ENCODE results near the gene ZNF136. TPM values are rescaled to one million over a fixed set of nuclear protein-coding genes. Genes with fewer than 3 reads are reported as not detected.

The ZNF136 gene
- total and polyA plus RNA-seq, 2 experiments from 2014 or later = 5.6 to 6.7 TPM

DNA sequence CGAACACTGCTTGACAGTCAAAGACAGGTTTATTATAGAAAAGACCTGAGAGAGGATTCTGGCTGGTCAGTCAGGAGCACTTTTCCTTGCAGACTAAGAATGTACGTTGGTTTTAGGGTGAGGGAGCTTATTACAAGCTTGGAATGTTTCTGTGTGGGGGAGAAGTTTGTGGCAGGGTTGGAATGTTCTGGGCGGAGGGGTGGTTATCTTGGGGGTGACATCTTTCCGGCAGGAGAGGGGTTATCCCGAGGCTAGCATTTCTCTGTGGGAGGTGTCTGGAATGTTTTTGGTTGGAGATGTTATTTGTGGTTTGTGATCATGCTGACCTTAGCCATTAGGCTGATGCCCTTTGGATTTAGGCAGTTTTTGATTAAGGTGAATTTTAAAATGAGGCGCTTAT is 61.8 kb downstream of the ZNF136 start:
- Mint-ChIP-seq H3K9me3 (peaks cover 94% of the 10 kb centered on the region), H3K4me3 (no peak overlapping the region), H3K27me3 (ENCODE audit: insufficient read depth, low read depth, poor library complexity) (peaks cover 6% of the 10 kb centered on the region), H3K4me1 (no peaks in the 10 kb centered on the region), H3K36me3 (ENCODE audit: low read depth) (peaks cover 24% of the 10 kb centered on the region), H3K27ac (no peak overlapping the region)
- no peaks in the 10 kb centered on the region for H3K4me1 ChIP-seq (ENCODE audit: insufficient read depth)
- H3K79me2 ChIP-seq (replicated peaks; ENCODE audit: insufficient read depth) = peaks cover 3% of the 10 kb centered on the region; the same call in 1 of the 2 replicates
- no peaks in the 10 kb centered on the region for H4K20me1 ChIP-seq (replicated peaks; ENCODE audit: insufficient read depth)
- no peaks in the 10 kb centered on the region for H3F3A ChIP-seq (replicated peaks; ENCODE audit: low read depth)
- H3K9me2 ChIP-seq (ENCODE audit: insufficient read depth) = no peaks in the 10 kb centered on the region
- no peak for ATAC-seq
- H3K36me3 ChIP-seq (ENCODE audit: insufficient read depth) = no peaks in the 10 kb centered on the region
- H3K27ac ChIP-seq (ENCODE audit: low read depth) = no peak overlapping the region
- H3K4me3 ChIP-seq = no peak overlapping the region
- no peak for TF ChIP-seq EZH2phosphoT487 (IDR thresholded peaks at IDR 0.05; ENCODE audit: unreplicated experiment)
- no peak for TF ChIP-seq EZH2 (IDR thresholded peaks at IDR 0.05; ENCODE audit: low read depth, unreplicated experiment)
- TF ChIP-seq, protein P1, sequence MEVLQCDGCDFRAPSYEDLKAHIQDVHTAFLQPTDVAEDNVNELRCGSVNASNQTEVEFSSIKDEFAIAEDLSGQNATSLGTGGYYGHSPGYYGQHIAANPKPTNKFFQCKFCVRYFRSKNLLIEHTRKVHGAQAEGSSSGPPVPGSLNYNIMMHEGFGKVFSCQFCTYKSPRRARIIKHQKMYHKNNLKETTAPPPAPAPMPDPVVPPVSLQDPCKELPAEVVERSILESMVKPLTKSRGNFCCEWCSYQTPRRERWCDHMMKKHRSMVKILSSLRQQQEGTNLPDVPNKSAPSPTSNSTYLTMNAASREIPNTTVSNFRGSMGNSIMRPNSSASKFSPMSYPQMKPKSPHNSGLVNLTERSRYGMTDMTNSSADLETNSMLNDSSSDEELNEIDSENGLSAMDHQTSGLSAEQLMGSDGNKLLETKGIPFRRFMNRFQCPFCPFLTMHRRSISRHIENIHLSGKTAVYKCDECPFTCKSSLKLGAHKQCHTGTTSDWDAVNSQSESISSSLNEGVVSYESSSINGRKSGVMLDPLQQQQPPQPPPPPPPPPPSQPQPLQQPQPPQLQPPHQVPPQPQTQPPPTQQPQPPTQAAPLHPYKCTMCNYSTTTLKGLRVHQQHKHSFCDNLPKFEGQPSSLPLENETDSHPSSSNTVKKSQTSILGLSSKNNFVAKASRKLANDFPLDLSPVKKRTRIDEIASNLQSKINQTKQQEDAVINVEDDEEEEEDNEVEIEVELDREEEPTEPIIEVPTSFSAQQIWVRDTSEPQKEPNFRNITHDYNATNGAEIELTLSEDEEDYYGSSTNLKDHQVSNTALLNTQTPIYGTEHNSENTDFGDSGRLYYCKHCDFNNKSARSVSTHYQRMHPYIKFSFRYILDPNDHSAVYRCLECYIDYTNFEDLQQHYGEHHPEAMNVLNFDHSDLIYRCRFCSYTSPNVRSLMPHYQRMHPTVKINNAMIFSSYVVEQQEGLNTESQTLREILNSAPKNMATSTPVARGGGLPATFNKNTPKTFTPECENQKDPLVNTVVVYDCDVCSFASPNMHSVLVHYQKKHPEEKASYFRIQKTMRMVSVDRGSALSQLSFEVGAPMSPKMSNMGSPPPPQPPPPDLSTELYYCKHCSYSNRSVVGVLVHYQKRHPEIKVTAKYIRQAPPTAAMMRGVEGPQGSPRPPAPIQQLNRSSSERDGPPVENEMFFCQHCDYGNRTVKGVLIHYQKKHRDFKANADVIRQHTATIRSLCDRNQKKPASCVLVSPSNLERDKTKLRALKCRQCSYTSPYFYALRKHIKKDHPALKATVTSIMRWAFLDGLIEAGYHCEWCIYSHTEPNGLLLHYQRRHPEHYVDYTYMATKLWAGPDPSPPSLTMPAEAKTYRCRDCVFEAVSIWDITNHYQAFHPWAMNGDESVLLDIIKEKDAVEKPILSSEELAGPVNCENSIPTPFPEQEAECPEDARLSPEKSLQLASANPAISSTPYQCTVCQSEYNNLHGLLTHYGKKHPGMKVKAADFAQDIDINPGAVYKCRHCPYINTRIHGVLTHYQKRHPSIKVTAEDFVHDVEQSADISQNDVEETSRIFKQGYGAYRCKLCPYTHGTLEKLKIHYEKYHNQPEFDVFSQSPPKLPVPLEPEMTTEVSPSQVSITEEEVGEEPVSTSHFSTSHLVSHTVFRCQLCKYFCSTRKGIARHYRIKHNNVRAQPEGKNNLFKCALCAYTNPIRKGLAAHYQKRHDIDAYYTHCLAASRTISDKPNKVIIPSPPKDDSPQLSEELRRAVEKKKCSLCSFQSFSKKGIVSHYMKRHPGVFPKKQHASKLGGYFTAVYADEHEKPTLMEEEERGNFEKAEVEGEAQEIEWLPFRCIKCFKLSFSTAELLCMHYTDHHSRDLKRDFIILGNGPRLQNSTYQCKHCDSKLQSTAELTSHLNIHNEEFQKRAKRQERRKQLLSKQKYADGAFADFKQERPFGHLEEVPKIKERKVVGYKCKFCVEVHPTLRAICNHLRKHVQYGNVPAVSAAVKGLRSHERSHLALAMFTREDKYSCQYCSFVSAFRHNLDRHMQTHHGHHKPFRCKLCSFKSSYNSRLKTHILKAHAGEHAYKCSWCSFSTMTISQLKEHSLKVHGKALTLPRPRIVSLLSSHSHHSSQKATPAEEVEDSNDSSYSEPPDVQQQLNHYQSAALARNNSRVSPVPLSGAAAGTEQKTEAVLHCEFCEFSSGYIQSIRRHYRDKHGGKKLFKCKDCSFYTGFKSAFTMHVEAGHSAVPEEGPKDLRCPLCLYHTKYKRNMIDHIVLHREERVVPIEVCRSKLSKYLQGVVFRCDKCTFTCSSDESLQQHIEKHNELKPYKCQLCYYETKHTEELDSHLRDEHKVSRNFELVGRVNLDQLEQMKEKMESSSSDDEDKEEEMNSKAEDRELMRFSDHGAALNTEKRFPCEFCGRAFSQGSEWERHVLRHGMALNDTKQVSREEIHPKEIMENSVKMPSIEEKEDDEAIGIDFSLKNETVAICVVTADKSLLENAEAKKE (CRISPR knock-in tag; IDR thresholded peaks at IDR 0.05) = no peak
- TF ChIP-seq STAT1 (IDR thresholded peaks at IDR 0.05; ENCODE audit: unreplicated experiment) = no peak
- no peak for TF ChIP-seq ZNF331 (CRISPR knock-in tag; IDR thresholded peaks at IDR 0.05; ENCODE audit: low read depth)
- TF ChIP-seq ZNF114 (CRISPR knock-in tag; IDR thresholded peaks at IDR 0.05) = no peak
- TF ChIP-seq JUNB (IDR thresholded peaks at IDR 0.05; ENCODE audit: unreplicated experiment) = no peak
- TF ChIP-seq, protein P2, sequence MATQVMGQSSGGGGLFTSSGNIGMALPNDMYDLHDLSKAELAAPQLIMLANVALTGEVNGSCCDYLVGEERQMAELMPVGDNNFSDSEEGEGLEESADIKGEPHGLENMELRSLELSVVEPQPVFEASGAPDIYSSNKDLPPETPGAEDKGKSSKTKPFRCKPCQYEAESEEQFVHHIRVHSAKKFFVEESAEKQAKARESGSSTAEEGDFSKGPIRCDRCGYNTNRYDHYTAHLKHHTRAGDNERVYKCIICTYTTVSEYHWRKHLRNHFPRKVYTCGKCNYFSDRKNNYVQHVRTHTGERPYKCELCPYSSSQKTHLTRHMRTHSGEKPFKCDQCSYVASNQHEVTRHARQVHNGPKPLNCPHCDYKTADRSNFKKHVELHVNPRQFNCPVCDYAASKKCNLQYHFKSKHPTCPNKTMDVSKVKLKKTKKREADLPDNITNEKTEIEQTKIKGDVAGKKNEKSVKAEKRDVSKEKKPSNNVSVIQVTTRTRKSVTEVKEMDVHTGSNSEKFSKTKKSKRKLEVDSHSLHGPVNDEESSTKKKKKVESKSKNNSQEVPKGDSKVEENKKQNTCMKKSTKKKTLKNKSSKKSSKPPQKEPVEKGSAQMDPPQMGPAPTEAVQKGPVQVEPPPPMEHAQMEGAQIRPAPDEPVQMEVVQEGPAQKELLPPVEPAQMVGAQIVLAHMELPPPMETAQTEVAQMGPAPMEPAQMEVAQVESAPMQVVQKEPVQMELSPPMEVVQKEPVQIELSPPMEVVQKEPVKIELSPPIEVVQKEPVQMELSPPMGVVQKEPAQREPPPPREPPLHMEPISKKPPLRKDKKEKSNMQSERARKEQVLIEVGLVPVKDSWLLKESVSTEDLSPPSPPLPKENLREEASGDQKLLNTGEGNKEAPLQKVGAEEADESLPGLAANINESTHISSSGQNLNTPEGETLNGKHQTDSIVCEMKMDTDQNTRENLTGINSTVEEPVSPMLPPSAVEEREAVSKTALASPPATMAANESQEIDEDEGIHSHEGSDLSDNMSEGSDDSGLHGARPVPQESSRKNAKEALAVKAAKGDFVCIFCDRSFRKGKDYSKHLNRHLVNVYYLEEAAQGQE (IDR thresholded peaks at IDR 0.05; ENCODE audit: unreplicated experiment) = no peak
- TF ChIP-seq NANOG (IDR thresholded peaks at IDR 0.05; ENCODE audit: borderline replicate concordance) = no peak
- TF ChIP-seq, protein P3, sequence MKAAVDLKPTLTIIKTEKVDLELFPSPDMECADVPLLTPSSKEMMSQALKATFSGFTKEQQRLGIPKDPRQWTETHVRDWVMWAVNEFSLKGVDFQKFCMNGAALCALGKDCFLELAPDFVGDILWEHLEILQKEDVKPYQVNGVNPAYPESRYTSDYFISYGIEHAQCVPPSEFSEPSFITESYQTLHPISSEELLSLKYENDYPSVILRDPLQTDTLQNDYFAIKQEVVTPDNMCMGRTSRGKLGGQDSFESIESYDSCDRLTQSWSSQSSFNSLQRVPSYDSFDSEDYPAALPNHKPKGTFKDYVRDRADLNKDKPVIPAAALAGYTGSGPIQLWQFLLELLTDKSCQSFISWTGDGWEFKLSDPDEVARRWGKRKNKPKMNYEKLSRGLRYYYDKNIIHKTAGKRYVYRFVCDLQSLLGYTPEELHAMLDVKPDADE (IDR thresholded peaks at IDR 0.05) = no peak
- TF ChIP-seq POLR2AphosphoS5 (IDR thresholded peaks at IDR 0.05; ENCODE audit: low read depth) = no peak
- no peak for TF ChIP-seq CREB1 (CRISPR knock-in tag; IDR thresholded peaks at IDR 0.05; ENCODE audit: low read depth)
- TF ChIP-seq, protein P4, sequence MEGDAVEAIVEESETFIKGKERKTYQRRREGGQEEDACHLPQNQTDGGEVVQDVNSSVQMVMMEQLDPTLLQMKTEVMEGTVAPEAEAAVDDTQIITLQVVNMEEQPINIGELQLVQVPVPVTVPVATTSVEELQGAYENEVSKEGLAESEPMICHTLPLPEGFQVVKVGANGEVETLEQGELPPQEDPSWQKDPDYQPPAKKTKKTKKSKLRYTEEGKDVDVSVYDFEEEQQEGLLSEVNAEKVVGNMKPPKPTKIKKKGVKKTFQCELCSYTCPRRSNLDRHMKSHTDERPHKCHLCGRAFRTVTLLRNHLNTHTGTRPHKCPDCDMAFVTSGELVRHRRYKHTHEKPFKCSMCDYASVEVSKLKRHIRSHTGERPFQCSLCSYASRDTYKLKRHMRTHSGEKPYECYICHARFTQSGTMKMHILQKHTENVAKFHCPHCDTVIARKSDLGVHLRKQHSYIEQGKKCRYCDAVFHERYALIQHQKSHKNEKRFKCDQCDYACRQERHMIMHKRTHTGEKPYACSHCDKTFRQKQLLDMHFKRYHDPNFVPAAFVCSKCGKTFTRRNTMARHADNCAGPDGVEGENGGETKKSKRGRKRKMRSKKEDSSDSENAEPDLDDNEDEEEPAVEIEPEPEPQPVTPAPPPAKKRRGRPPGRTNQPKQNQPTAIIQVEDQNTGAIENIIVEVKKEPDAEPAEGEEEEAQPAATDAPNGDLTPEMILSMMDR (conservative IDR thresholded peaks at IDR 0.05; ENCODE audit: low read depth in 2 of 2) = no peak
- H3K4me2 ChIP-seq = no peak overlapping the region
- H2AFZ ChIP-seq = no peak overlapping the region
- H3K27me3 ChIP-seq (ENCODE audit: insufficient read depth) = no peaks in the 10 kb centered on the region
- DNase-seq (ENCODE audit: low spot score) = no peak

Measured in GM23338 (cell line).